GM10266 (cell line): Measurements from ENCODE around the gene CSK.

Experiments used
- DNase-seq: peaks from one replicate; pipeline ENCODE4 v3.0.0; 2012; ENCODE audit errors: extremely low spot score
- CTCF ChIP-seq: IDR thresholded peaks from 2 replicates; pipeline ENCODE4 v1.5.1; 2012; ENCODE audit warnings: mild to moderate bottlenecking, low read depth; ENCODE audit not compliant: control insufficient read depth, insufficient read depth; ENCODE audit errors: missing control alignments

Gene CSK

GRCh38 chr15:74804935-74805334, 23.1 kb downstream of the CSK start:
- no peak for TF ChIP-seq CTCF
- no peak for DNase-seq

- no peak for DNase-seq
- no peak for TF ChIP-seq CTCF
These were observed 25.4 kb downstream of the CSK start for GRCh38 chr15:74807282-74807681.

DNA sequence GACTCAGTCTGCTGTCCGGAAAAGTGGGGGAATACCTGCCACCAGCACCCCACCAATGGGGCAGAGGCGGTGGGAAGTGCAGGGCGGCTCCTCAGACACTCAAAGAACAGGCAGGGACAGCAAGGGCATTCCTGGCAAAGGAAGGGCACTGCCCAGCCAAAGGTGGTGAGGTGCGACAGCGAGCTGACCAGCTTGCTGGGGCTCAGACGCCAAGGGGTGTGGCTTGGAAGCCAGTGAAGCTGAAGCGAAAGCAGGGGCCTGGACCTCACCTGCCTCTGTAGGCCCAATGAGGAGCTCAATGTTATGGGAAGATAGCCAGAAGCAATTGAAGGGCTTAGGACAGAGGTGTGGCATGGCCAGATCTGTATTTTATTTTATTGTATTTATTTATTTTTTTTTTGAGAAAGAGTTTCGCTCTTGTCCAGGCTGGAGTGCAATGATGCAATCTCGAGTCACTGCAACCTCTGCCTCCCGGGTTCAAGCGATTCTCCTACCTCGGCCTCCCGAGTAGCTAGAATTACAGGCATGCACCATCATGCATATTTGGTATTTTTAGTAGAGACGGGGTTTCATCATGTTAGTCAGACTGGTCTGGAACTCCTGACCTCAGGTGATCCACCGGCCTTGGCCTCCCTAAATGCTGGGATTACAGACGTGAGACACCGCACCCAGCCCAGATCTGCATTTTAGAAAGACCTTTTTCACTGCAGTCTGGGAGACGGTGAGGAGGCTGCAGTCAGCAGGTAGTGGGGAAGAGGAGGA, 26.4 kb downstream of the CSK start:
- TF ChIP-seq CTCF = no peak
- no peak for DNase-seq

DNA sequence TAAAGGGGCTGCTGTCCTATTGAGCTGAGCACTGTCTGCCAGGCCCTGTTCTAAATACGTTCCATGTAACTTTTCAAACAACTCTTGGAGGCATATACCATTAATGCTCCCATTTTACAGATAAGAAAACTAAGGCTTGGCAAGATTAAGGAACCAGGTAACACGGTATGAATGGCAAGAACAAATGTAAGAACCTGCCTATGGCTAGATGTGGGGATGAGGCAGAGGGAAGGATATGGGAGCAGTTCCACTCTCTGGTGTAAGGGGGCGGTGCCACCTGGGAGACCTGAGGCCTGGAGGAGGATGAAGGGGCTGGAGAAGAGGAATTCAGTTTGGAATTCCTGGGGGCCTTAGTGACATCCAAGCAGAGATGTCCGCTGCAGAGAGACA, 27.0 kb downstream of the CSK start:
- TF ChIP-seq CTCF = no peak
- no peak for DNase-seq

- no peak for DNase-seq
- no peak for TF ChIP-seq CTCF
These were observed 27.4 kb downstream of the CSK start for GRCh38 chr15:74809242-74809641.

- no peak for TF ChIP-seq CTCF
These were observed 28.1 kb downstream of the CSK start for GRCh38 chr15:74809956-74810355.

GRCh38 chr15:74812533-74812932, 30.7 kb downstream of the CSK start, which contains the start of gene LMAN1L:
Gene LMAN1L (plus strand): TSS chr15:74812835. CDS start chr15:74812855, 20 bp downstream.
- TF ChIP-seq CTCF = no peak
- no peak for DNase-seq

More at GRCh38 chr15:74809956-74810355, 28.1 kb downstream of the CSK start:
- DNase-seq = no peak
